ENCODE data around the gene SFXN1. TPM values are rescaled to one million over a fixed set of nuclear protein-coding genes. Genes with fewer than 3 reads are reported as not detected.

Gene SFXN1
- total and polyA plus RNA-seq, 9 of the 15 experiments (the other 6 are each of a cell fraction or from before 2014, with no cell fraction given): 31.8 to 261 (median 113) TPM

DNA sequence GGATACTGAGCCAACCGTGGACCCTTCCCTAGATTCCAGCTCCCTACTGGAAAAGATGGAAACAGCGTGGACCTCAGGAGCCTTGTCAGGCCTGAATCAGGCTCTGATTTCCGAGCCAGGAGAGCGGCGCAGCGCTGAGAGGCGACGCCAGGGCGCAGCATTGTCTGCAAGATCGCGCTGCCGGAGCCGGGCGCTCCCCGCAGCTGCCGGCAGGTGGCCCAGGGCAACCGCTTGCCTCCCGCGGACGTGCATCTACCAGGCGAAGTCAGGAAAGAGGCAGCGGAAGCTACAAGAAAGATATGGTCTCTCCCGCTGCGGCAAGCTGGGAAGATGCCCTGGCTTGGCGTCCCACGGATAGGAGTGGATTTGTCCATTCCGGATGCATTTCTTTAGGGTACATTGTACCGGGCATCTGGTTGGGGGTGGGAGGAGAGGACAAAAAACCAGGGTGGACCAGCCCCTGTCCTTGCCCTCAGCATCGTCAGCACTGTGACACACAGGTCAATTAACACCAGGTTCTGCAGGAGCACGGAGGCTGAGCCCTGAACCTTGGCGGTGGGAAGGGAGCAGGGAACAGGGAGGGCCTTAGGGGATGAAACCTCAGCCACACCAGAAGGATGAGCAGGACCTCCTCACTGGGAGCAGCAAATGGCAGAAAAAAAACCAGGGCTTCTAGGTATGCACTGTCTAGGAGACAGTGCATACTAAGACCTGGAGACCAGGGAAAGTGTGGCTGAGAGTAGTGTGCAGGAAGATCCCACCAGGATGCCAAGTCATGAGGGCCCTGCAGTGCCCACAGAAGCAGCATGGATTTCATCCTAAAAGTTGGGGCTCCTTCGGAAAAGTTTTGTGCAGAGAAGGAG is 55.9 kb downstream of the SFXN1 start (continued):
- TF ChIP-seq, protein P1, sequence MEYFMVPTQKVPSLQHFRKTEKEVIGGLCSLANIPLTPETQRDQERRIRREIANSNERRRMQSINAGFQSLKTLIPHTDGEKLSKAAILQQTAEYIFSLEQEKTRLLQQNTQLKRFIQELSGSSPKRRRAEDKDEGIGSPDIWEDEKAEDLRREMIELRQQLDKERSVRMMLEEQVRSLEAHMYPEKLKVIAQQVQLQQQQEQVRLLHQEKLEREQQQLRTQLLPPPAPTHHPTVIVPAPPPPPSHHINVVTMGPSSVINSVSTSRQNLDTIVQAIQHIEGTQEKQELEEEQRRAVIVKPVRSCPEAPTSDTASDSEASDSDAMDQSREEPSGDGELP (CRISPR knock-in tag; IDR thresholded peaks at IDR 0.05; ENCODE audit: borderline replicate concordance): peak; percentile 66; the same call in 1 of the 2 replicates
- TF ChIP-seq ZNF764 (CRISPR knock-in tag; IDR thresholded peaks at IDR 0.05; ENCODE audit: low read depth): no peak
- no peak; the same call in 1 of the 2 replicates for TF ChIP-seq CREB1 (IDR thresholded peaks at IDR 0.05)
- 0 out of 2 replicates have a peak, but pooled peaks have one; percentile 38 for TF ChIP-seq CREB1 (CRISPR knock-in tag; IDR thresholded peaks at IDR 0.05)
- TF ChIP-seq MECOM (CRISPR knock-in tag; IDR thresholded peaks at IDR 0.05): no peak
- TF ChIP-seq CCAR2 (IDR thresholded peaks at IDR 0.05; ENCODE audit: low read depth, low read length): no peak
- no peak for TF ChIP-seq KDM1A (IDR thresholded peaks at IDR 0.05)
- TF ChIP-seq, protein P2, sequence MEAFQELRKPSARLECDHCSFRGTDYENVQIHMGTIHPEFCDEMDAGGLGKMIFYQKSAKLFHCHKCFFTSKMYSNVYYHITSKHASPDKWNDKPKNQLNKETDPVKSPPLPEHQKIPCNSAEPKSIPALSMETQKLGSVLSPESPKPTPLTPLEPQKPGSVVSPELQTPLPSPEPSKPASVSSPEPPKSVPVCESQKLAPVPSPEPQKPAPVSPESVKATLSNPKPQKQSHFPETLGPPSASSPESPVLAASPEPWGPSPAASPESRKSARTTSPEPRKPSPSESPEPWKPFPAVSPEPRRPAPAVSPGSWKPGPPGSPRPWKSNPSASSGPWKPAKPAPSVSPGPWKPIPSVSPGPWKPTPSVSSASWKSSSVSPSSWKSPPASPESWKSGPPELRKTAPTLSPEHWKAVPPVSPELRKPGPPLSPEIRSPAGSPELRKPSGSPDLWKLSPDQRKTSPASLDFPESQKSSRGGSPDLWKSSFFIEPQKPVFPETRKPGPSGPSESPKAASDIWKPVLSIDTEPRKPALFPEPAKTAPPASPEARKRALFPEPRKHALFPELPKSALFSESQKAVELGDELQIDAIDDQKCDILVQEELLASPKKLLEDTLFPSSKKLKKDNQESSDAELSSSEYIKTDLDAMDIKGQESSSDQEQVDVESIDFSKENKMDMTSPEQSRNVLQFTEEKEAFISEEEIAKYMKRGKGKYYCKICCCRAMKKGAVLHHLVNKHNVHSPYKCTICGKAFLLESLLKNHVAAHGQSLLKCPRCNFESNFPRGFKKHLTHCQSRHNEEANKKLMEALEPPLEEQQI (IDR thresholded peaks at IDR 0.05): no peak
- no peak for TF ChIP-seq ZSCAN32 (CRISPR knock-in tag; IDR thresholded peaks at IDR 0.05)
- TF ChIP-seq YBX1 (IDR thresholded peaks at IDR 0.05): no peak
- TF ChIP-seq ZNF212 (CRISPR knock-in tag; IDR thresholded peaks at IDR 0.05): no peak
- TF ChIP-seq BRF2 (IDR thresholded peaks at IDR 0.05; ENCODE audit: borderline replicate concordance, insufficient read depth, insufficient read length): no peak
- TF ChIP-seq, protein P3, sequence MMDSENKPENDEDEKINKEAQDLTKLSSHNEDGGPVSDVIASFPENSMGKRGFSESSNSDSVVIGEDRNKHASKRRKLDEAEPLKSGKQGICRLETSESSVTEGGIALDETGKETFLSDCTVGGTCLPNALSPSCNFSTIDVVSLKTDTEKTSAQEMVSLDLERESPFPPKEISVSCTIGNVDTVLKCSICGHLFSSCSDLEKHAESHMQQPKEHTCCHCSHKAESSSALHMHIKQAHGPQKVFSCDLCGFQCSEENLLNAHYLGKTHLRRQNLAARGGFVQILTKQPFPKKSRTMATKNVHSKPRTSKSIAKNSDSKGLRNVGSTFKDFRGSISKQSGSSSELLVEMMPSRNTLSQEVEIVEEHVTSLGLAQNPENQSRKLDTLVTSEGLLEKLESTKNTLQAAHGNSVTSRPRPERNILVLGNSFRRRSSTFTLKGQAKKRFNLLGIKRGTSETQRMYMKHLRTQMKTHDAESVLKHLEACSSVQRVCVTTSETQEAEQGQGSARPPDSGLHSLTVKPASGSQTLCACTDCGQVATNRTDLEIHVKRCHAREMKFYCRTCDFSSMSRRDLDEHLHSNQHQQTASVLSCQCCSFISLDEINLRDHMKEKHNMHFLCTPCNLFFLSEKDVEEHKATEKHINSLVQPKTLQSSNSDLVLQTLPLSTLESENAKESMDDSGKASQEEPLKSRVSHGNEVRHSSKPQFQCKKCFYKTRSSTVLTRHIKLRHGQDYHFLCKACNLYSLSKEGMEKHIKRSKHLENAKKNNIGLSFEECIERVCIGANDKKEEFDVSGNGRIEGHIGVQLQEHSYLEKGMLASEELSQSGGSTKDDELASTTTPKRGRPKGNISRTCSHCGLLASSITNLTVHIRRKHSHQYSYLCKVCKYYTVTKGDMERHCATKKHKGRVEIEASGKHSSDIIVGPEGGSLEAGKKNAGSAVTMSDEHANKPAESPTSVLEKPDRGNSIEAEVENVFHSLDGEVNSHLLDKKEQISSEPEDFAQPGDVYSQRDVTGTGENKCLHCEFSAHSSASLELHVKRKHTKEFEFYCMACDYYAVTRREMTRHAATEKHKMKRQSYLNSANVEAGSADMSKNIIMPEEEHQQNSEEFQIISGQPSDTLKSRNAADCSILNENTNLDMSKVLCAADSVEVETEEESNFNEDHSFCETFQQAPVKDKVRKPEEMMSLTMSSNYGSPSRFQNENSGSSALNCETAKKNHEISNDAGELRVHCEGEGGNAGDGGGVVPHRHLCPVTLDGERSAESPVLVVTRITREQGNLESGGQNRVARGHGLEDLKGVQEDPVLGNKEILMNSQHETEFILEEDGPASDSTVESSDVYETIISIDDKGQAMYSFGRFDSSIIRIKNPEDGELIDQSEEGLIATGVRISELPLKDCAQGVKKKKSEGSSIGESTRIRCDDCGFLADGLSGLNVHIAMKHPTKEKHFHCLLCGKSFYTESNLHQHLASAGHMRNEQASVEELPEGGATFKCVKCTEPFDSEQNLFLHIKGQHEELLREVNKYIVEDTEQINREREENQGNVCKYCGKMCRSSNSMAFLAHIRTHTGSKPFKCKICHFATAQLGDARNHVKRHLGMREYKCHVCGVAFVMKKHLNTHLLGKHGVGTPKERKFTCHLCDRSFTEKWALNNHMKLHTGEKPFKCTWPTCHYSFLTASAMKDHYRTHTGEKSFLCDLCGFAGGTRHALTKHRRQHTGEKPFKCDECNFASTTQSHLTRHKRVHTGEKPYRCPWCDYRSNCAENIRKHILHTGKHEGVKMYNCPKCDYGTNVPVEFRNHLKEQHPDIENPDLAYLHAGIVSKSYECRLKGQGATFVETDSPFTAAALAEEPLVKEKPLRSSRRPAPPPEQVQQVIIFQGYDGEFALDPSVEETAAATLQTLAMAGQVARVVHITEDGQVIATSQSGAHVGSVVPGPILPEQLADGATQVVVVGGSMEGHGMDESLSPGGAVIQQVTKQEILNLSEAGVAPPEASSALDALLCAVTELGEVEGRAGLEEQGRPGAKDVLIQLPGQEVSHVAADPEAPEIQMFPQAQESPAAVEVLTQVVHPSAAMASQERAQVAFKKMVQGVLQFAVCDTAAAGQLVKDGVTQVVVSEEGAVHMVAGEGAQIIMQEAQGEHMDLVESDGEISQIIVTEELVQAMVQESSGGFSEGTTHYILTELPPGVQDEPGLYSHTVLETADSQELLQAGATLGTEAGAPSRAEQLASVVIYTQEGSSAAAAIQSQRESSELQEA (IDR thresholded peaks at IDR 0.05; ENCODE audit: low read depth): no peak

Measured in K562 (cell line).